Measurements from ENCODE around the gene PROM1.

PROM1 gene

GRCh38 chr4:16062601-16063000 is 21.2 kb downstream of the PROM1 start:
- TF ChIP-seq CTCF (IDR thresholded peaks at IDR 0.05): no peak

DNA sequence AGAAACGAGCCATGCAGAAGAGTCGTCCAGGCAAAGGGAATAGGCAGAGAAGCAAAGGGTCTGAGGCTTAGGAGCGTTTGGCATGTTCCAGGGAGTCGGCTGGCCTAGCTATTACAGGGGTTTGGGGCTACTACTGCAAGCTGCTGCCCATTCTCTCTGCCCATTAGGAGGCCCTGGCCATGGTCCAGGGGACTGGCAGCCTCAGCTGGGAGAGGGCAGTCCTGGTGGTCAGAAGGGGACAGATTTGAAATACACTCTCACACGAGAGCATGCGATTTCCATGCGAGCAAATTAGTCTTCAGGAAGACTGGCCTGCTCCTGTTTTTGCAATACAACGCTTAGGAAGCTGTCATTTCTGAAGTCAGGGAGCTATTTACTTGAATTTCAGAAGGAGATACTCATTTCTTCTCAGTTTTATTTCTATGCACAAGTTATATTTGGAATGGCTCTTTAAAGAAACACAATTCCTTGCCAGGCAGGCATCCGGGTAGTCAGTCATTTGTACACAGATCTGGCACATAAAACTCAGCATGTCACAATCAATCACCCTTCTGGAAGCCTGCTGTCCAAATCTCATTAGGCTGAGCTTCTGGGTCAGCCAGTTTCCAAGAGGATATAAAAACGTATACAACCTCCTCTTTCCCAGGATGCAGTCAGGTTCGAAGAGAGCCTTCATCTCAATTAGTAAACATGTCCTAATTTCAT is 27.0 kb downstream of the PROM1 start:
- TF ChIP-seq CTCF (IDR thresholded peaks at IDR 0.05): no peak

DNA sequence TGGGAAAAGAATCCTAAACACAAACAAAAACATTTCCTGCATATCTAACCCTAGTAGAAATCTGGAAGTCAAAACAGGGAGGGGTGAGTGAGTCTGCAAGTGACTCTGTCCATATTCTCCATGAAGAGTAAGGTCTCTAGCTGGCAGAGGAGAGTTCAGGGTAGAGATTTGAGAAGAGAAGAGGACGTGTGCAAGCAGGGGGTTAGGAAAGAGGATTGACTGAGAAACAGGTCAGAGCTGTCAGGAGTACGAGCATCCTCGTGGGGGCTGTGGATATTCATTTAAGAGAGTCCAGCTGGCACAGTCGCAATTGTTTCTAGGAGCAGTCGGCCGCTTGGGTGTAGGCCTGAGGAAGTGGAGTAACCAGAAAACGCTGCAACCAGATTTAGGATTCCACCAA is 27.9 kb downstream of the PROM1 start:
- TF ChIP-seq CTCF (IDR thresholded peaks at IDR 0.05): no peak

DNA sequence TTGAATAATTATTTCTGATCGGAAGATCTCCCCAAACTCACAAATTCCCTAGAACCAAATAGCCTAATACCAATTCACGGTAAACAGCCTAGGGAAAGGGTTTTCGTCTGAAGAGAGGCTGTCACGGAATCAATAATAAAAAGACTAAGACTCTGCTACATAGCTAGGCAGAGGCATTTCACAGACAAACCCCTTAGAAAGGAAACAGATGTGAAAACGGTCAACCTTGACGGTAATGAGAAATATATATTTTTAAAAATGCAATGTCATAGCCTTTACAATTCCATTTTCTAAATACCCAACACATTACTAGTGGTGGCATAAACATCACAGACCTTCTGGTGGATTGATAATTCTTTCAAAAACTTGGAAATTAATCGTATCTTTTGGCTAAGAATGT is 28.4 kb downstream of the PROM1 start:
- no peak for TF ChIP-seq CTCF (IDR thresholded peaks at IDR 0.05)

DNA sequence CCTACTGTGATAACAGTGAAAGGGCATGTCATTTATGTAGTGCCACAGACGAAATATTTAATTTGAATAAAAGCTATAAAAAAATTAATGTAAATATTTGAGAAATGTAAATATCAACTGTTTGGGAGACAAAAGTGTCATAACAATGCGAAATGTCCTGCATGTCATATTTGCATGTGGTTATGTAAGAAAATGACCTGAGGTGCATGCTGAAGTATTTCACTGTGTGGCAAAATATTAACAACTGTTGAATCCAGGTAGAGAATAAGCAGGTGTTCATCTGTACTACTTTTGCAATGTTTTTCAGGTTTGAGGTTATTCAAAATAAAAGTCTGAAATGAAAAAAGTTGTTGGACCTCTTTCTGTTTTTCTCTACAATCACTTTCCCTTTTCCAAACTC is 30.9 kb downstream of the PROM1 start:
- no peak for TF ChIP-seq CTCF (IDR thresholded peaks at IDR 0.05)

DNA sequence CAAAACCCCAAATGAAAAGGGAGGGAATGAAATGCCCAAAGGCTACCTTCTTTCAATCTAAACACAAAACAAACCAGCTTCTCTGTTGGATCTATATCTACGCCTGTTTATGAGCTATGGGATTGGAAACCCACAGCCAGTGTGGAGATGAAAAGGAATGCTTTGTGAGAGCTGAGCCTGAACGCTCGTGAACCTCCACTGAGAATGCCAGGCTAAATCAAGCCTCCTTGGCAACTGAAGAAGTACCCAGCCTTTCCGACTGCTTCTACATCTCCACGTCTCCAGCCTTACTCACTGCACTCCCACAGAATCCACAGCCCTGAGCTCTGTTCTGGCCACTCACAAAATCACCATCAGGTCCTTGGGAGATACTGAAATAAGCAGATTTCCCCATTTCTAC is 31.8 kb downstream of the PROM1 start:
- no peak for TF ChIP-seq CTCF (IDR thresholded peaks at IDR 0.05)

- TF ChIP-seq CTCF (IDR thresholded peaks at IDR 0.05): no peak
Observed at GRCh38 chr4:16051132-16051531, 32.7 kb downstream of the PROM1 start.

- no peak for TF ChIP-seq CTCF (IDR thresholded peaks at IDR 0.05)
Observed at GRCh38 chr4:16050669-16051068, 33.2 kb downstream of the PROM1 start.
